Ishikawa (cell line): ENCODE measurements around the gene MYO5B.

Experiments
- CEBPB ChIP-seq: IDR thresholded peaks from 2 replicates; pipeline ENCODE4 v1.6.1; 2012
- CREB1 ChIP-seq: IDR thresholded peaks from 2 replicates; pipeline ENCODE4 v1.6.1; 2012; ENCODE audit warnings: low read depth
- EGR1 ChIP-seq: IDR thresholded peaks from 2 replicates; pipeline ENCODE4 v1.6.1; 2012
- EP300 ChIP-seq: IDR thresholded peaks from 2 replicates; pipeline ENCODE4 v1.6.1; 2012; ENCODE audit warnings: borderline replicate concordance
- FOXM1 ChIP-seq: IDR thresholded peaks from 2 replicates; pipeline ENCODE4 v1.6.1; 2012; ENCODE audit warnings: low read depth, borderline replicate concordance
- MAX ChIP-seq: IDR thresholded peaks from 2 replicates; pipeline ENCODE4 v1.6.1; 2012
- NFIC ChIP-seq: IDR thresholded peaks from 2 replicates; pipeline ENCODE4 v1.6.1; 2012
- RAD21 ChIP-seq: IDR thresholded peaks from 2 replicates; pipeline ENCODE4 v1.6.1; 2012; ENCODE audit warnings: low read depth
- REST ChIP-seq: IDR thresholded peaks from 2 replicates; pipeline ENCODE4 v1.6.1; 2012; ENCODE audit warnings: low read depth, mild to moderate bottlenecking
- TAF1 ChIP-seq: IDR thresholded peaks from 2 replicates; pipeline ENCODE4 v1.6.1; 2012; ENCODE audit warnings: low read depth, mild to moderate bottlenecking
- TCF12 ChIP-seq: IDR thresholded peaks from 2 replicates; pipeline ENCODE4 v1.6.1; 2012; ENCODE audit warnings: low read depth
- TEAD4 ChIP-seq: IDR thresholded peaks from 2 replicates; pipeline ENCODE4 v1.6.1; 2012
- YY1 ChIP-seq: IDR thresholded peaks from 2 replicates; pipeline ENCODE4 v1.6.1; 2012; ENCODE audit warnings: low read depth
- ZBTB7A ChIP-seq: IDR thresholded peaks from 2 replicates; pipeline ENCODE4 v1.6.1; 2012; ENCODE audit warnings: low read depth
- TF ChIP-seq, protein P1 (sequence below): IDR thresholded peaks from 2 replicates; pipeline ENCODE4 v1.6.1; 2012

The MYO5B gene

DNA sequence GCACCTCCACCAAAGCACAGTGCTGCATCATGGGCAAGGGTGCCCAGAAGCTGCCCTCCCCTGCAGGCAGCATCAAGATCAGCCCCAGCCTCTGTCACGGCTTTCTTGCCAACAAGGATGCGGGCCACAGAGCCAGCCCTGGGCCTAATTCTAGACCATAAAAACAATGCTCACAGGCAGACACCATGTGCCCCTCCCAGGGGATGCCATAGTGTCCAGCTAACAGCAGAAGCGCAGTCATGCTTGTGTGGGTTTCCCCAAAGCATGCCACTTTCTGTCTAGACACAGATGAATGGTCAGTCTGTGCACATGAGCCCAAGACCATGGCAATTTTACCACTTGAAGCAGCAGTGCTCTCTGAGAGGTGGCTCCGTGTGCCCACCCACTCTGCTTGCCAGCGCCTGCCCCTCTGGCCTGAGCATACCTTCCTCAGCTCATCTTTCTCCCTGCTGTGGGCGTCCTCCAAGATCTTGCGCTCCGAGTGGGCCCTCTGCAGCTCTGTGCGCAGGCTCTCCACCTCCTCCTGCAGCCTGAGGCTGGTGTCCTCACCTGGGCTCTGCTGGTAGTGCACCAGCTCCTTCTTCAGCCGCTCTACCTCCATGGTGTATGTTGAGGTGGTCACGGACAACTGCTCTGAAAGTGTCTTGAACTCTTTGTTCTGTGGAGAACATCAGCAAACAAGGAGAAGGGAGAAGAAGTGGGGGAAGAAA, 300.3 kb downstream of the MYO5B start:
- TF ChIP-seq REST (no peak), EP300 (no peak), ZBTB7A (no peak), YY1 (no peak), MAX (no peak), RAD21 (no peak), TCF12 (no peak), CREB1 (no peak), TEAD4 (no peak), TAF1 (no peak), FOXM1 (no peak), NFIC (no peak)
- TF ChIP-seq, protein P1, sequence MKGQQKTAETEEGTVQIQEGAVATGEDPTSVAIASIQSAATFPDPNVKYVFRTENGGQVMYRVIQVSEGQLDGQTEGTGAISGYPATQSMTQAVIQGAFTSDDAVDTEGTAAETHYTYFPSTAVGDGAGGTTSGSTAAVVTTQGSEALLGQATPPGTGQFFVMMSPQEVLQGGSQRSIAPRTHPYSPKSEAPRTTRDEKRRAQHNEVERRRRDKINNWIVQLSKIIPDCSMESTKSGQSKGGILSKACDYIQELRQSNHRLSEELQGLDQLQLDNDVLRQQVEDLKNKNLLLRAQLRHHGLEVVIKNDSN, result no peak

DNA sequence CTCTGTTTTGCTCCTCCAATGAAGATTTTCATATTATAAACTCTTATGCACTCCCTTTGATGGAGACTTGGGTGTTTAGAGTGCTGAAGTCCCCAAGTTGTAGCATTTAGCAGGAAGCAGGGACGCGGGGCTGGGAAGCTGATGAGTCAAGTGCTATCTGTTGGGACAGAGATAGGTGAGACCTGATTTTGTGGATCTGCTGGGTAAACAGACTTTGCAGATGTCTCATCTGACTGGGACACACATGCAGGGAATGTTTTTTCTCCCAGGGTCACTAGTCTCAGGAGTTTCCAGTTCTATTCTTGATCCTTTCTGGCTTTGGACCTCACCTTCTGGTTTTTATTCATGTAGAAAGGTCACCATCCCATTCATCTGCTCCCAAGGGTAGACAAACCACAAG, 301.9 kb downstream of the MYO5B start:
- TF ChIP-seq YY1 (no peak), RAD21 (no peak), TAF1 (no peak), CREB1 (no peak), TEAD4 (no peak), EP300 (no peak)

DNA sequence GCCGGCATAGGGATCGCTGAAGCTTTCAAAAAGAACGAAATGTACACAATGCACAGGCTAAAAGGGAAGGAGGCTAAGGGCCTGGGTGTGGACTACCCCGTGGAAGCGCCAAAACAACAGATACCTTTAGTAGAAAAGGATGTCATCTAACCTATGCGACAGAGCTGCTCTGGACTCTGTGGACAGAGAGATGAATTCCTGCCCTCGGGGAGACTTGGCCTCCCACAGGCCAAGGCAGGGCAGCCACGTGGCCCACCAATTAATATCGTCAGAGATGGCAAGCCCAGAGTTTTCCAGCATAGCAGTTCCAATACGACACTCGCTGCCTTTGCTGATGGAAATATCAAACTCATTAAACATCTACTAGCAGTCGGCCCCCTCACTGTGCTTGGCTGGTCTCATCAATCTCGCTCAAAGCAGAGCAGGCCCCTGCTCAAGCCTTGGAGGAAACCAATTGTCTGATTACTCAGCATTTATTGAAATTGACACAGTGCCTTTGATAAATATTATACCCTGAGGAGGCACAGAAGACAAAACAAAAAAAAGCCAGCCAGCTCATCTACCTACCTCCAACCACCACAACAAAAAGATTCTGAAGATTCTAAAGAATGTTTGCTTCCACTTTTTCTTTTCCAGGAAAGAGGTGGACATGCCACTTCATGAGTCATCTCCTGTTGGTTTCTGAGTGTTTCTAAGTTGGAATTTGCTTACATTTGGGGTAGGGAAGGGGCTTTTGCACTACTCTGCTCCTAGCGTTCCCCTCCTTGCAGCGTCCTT, 302.6 kb downstream of the MYO5B start:
- TF ChIP-seq CEBPB, result no peak
- no peak for TF ChIP-seq TAF1
- no peak for TF ChIP-seq TCF12
- TF ChIP-seq YY1, result no peak
- no peak for TF ChIP-seq FOXM1
- TF ChIP-seq RAD21, result no peak
- TF ChIP-seq EGR1, result no peak
- no peak for TF ChIP-seq NFIC
- TF ChIP-seq, protein P1, result no peak
- TF ChIP-seq CREB1, result no peak

DNA sequence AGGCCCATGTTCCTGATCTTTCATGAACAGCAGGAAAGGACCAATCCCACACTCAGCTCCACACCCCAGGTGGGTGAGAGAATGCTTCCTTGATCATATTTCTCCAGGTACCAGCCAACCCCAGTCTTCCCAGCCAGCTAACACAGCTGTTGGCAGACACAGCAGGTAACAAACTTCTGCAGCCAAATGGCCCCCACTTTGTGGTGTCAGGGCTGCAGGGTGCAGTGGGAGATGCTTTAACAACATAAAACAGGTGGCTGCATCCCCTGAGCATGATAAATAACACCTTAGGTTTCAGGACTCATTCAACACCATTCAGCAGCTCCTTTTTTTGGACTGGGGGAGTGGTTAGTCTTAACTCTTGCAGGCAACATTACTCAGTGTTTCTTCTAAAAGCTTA, 304.9 kb downstream of the MYO5B start:
- no peak for TF ChIP-seq CEBPB
- TF ChIP-seq TEAD4, result no peak
- TF ChIP-seq CREB1, result no peak
- TF ChIP-seq FOXM1, result no peak
- no peak for TF ChIP-seq MAX
- TF ChIP-seq TAF1, result no peak
- no peak for TF ChIP-seq NFIC
- no peak for TF ChIP-seq RAD21
- no peak for TF ChIP-seq EGR1
- TF ChIP-seq EP300, result no peak
- no peak for TF ChIP-seq YY1
- no peak for TF ChIP-seq REST

DNA sequence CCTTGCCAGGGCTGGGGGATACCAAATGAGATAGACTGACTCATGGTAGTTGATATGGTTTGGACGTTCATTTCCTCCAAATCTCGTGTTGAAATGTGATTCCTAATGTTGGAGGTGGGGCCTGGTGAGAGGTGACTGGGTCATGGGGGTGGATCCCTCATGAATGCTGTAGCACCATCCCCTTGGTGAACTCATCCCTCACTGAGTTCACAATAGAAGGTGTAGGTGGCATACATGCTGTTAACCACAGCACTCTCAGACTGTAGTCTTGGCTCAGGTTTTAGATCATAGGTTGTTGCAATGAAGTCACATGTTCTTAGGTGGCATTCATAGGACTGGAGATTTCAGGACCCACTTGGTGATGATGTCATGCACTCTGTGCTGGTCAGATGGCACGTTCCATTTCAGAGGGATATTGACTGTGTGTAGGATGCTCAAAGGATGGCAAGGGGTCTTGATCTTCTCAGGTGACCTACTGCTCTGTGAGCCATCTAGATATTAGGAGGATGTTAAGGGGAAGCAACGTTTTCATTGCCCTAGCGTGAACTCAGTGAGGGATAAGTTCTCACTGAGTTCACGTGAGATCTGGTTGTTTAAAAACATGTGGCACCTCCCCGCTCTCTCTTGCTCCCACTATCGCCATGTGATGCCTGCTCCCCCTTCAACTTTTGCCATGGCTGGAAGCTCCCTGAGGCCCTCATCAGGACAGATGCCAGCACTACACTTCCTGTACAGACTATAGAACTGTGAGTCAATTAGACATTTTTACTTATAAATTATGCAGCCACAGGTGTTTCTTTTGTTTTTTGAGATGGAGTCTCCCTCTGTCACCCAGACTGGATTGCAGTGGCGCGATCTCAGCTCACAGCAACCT, 307.8 kb downstream of the MYO5B start:
- TF ChIP-seq CREB1 (no peak), REST (no peak), FOXM1 (no peak), RAD21 (peak; percentile 9; the same call in 1 of the 2 replicates)
